A673 (cell line): ENCODE results near the gene LMF1. TPM values are rescaled to one million over a fixed set of nuclear protein-coding genes. Genes with fewer than 3 reads are reported as not detected.

ENCODE experiments used
- BruUV-seq: library from RNA; stranded (reverse); fragments of 400-500 nt; replicated peaks from 2 replicates; lab custom pipeline; 2021; lab: Mats Ljungman, UMichigan
- CTCF ChIA-PET: fragments of 300-600 bp; sonication (Branson Sonifier 250); formaldehyde crosslinking; loops from one replicate; lab custom pipeline; 2022; ENCODE audit warnings: antibody characterized with exemption; lab: Charles Lee
- POLR2A ChIA-PET: fragments of 300-600 bp; sonication (Branson Sonifier 250); formaldehyde crosslinking; loops from one replicate; lab custom pipeline; 2022; ENCODE audit warnings: antibody characterized with exemption; ENCODE audit not compliant: low non-redundant PET; lab: Charles Lee
- DNase-seq: peaks from one replicate; pipeline ENCODE4 v3.0.0-alpha.2; 2015; ENCODE audit warnings: low spot score
- H3K27ac ChIP-seq: fragments of 200-600 bp; sonication (generic); 2 replicates; pipeline ENCODE4 v1.5.1; 2016; ENCODE audit warnings: mixed run types, low read depth, mild to moderate bottlenecking, mixed read lengths, antibody characterized with exemption, low read length; ENCODE audit not compliant: poor library complexity, severe bottlenecking
- H3K27me3 ChIP-seq: fragments of 200-600 bp; sonication (generic); replicated peaks from 2 replicates; pipeline ENCODE4 v1.6.1; 2017; ENCODE audit warnings: mixed run types, low read depth, mild to moderate bottlenecking, mixed read lengths, antibody characterized with exemption, low read length; ENCODE audit not compliant: insufficient read depth, poor library complexity
- H3K36me3 ChIP-seq: fragments of 200-600 bp; sonication (generic); 2 replicates; pipeline ENCODE4 v1.6.1; 2016; ENCODE audit warnings: mixed run types, mild to moderate bottlenecking, mixed read lengths, antibody characterized with exemption, low read length; ENCODE audit not compliant: insufficient read depth, poor library complexity, severe bottlenecking
- H3K4me1 ChIP-seq: fragments of 200-600 bp; sonication (generic); 2 replicates; pipeline ENCODE4 v1.6.1; 2017; ENCODE audit warnings: mixed run types, mild to moderate bottlenecking, mixed read lengths, antibody characterized with exemption, low read length; ENCODE audit not compliant: insufficient read depth, poor library complexity, severe bottlenecking
- H3K4me3 ChIP-seq: fragments of 200-600 bp; sonication (generic); 2 replicates; pipeline ENCODE4 v1.5.1; 2016; ENCODE audit warnings: low read depth, mixed run types, mild to moderate bottlenecking, mixed read lengths, low read length; ENCODE audit not compliant: poor library complexity, severe bottlenecking
- H3K9me3 ChIP-seq: fragments of 200-600 bp; sonication (generic); 2 replicates; pipeline ENCODE4 v1.6.1; 2016; ENCODE audit warnings: mixed run types, low read depth, mild to moderate bottlenecking, mixed read lengths, antibody characterized with exemption, low read length; ENCODE audit not compliant: poor library complexity, severe bottlenecking
- CTCF ChIP-seq: fragments of 300-800, 200-600 bp; sonication (generic); conservative IDR thresholded peaks from 2 replicates; pipeline ENCODE4 v1.5.1; 2017; ENCODE audit warnings: low read depth, mild to moderate bottlenecking, antibody characterized with exemption, low read length, moderate library complexity, mixed read lengths
- EZH2 ChIP-seq: fragments of 200-600 bp; sonication (generic); IDR thresholded peaks from 2 replicates; pipeline ENCODE4 v1.6.1; 2017; ENCODE audit warnings: borderline replicate concordance, low read depth, mild to moderate bottlenecking, mixed read lengths, antibody characterized with exemption, low read length; ENCODE audit not compliant: poor library complexity, severe bottlenecking
- intact Hi-C: fragments of 100-400 bp; cut with micrococcal nuclease; formaldehyde crosslinking; loops from one replicate; pipeline ENCODE4 v1.10.0; 2022; ENCODE audit not compliant: unreplicated experiment
- total RNA-seq: library from RNA; stranded (reverse); gene quantifications from 2 replicates; pipeline ENCODE4 v1.2.3, GENCODE V29; 2021

Gene LMF1
- total RNA-seq, 1 experiment from 2014 or later, result 21.0 TPM

- ChIA-PET POLR2A (interaction anchor here (0.6 kb wide), 1 partner anchor 17 kb away, joined by 3 read pairs; no protein-coding TSS in a partner anchor), CTCF (no interaction called here)
- Histone ChIP-seq H3K27me3 (no peaks in the 10 kb centered on the region), H3K27ac (no peak overlapping the region), H3K4me3 (peak overlapping the region; percentile 29), H3K9me3 (no peaks in the 10 kb centered on the region), H3K36me3 (no peaks in the 10 kb centered on the region), H3K4me1 (peaks cover 14% of the 10 kb centered on the region)
- intact Hi-C loops, result no loop called here
- DNase-seq, result peak; percentile 60
- BruUV-seq, result no TSS peak
- TF ChIP-seq CTCF (no peak), EZH2 (no peak)
These were observed 26.8 kb upstream of the LMF1 start for GRCh38 chr16:997440-998051.

- H3K9me3 ChIP-seq, result no peaks in the 10 kb centered on the region
- no peak for TF ChIP-seq EZH2
- no peak for TF ChIP-seq CTCF
- CTCF ChIA-PET, result no interaction called here
- no peaks in the 10 kb centered on the region for H3K36me3 ChIP-seq
- intact Hi-C loops, result no loop called here
- DNase-seq, result no peak
- no peak overlapping the region for H3K4me3 ChIP-seq
- peaks cover 14% of the 10 kb centered on the region for H3K4me1 ChIP-seq
- POLR2A ChIA-PET, result no interaction called here
- BruUV-seq, result no TSS peak
- H3K27me3 ChIP-seq, result no peaks in the 10 kb centered on the region
- no peak overlapping the region for H3K27ac ChIP-seq
These were observed 25.9 kb upstream of the LMF1 start for GRCh38 chr16:996681-997080.

- H3K4me3 ChIP-seq, result no peak overlapping the region
- TF ChIP-seq EZH2, result no peak
- TF ChIP-seq CTCF, result no peak
- peaks cover 20% of the 10 kb centered on the region for H3K4me1 ChIP-seq
- POLR2A ChIA-PET, result interaction anchor here (0.5 kb wide), 1 partner anchor 899 kb away, joined by 11 read pairs; no protein-coding TSS in a partner anchor
- no peaks in the 10 kb centered on the region for H3K9me3 ChIP-seq
- H3K27ac ChIP-seq, result no peak overlapping the region
- CTCF ChIA-PET, result no interaction called here
- no TSS peak for BruUV-seq
- no peaks in the 10 kb centered on the region for H3K36me3 ChIP-seq
- intact Hi-C loops, result no loop called here
- no peak for DNase-seq
- no peaks in the 10 kb centered on the region for H3K27me3 ChIP-seq
These were observed 25.0 kb upstream of the LMF1 start for GRCh38 chr16:995783-996182.
